NOMO-1 treated with dmso at 0.1 percent for 144 hours (cell line): Measurements from ENCODE around the gene TMEM8B.
"Not testable (repeated sequence)": the region's sequence is repeated elsewhere in the genome, so short reads cannot be mapped to it uniquely, and the experiment has no call there.

Experiments
- DNase-seq: peaks from one replicate; lab custom pipeline; 2025; ENCODE audit not compliant: unreplicated experiment; lab: John Stamatoyannopoulos, UW

TMEM8B gene

GRCh38 chr9:35905051-35905781 is 76.2 kb downstream of the TMEM8B start:
- DNase-seq = no peak

- no peak for DNase-seq
Measured at GRCh38 chr9:35905912-35906679, 77.1 kb downstream of the TMEM8B start, which contains the start of gene HRCT1. HRCT1 (plus strand) TSS chr9:35906202; CDS start chr9:35906288, 86 bp downstream.

- no peak for DNase-seq
Measured at GRCh38 chr9:35906923-35907699, 78.1 kb downstream of the TMEM8B start.

- peak; percentile 27 for DNase-seq
Measured at GRCh38 chr9:35907711-35908503, 78.9 kb downstream of the TMEM8B start.

- DNase-seq = no peak
Measured at GRCh38 chr9:35908504-35909125, 79.6 kb downstream of the TMEM8B start.

- no peak for DNase-seq
Measured at GRCh38 chr9:35909274-35909673, 80.2 kb downstream of the TMEM8B start, which contains the start of gene SPAAR. SPAAR (plus strand) TSS chr9:35909490; CDS start chr9:35910464, 974 bp downstream.

GRCh38 chr9:35909687-35910612 is 80.9 kb downstream of the TMEM8B start:
- no peak for DNase-seq

GRCh38 chr9:35910613-35911359 is 81.8 kb downstream of the TMEM8B start:
- peak; percentile 60 for DNase-seq

GRCh38 chr9:35911690-35912089 is 82.7 kb downstream of the TMEM8B start:
- DNase-seq = no peak

GRCh38 chr9:35912791-35913400 is 83.9 kb downstream of the TMEM8B start:
- DNase-seq = no peak

- DNase-seq = not testable (repeated sequence)
Measured at GRCh38 chr9:35913429-35913828, 84.4 kb downstream of the TMEM8B start.

- DNase-seq = no peak
Measured at GRCh38 chr9:35914301-35914807, 85.3 kb downstream of the TMEM8B start.
